CD4-positive, alpha-beta T cell (primary cell): ENCODE measurements around the gene DES. TPM values are rescaled to one million over a fixed set of nuclear protein-coding genes. Genes with fewer than 3 reads are reported as not detected.
"Not testable (repeated sequence)": the region's sequence is repeated elsewhere in the genome, so short reads cannot be mapped to it uniquely, and the experiment has no call there.

Experiments used
- ATAC-seq: fragments of 200-7000 bp; cut with Tn5 transposase; one replicate; pipeline ENCODE4 v1.10.0; 2022; ENCODE audit warnings: mild to moderate bottlenecking; ENCODE audit not compliant: poor library complexity
- CTCF ChIA-PET: fragments of 350-600 bp; sonication (Branson Sonifier 250); formaldehyde crosslinking; loops from one replicate; lab custom pipeline; 2021; ENCODE audit warnings: antibody characterized with exemption, inconsistent platforms; lab: Charles Lee
- POLR2A ChIA-PET: fragments of 350-600 bp; sonication (Branson Sonifier 250); formaldehyde crosslinking; loops from one replicate; lab custom pipeline; 2021; ENCODE audit warnings: antibody characterized with exemption, inconsistent platforms; lab: Charles Lee
- DNase-seq, 14 experiments: peaks; one replicate each; pipeline ENCODE4 v3.0.0-alpha.2; 2013 to 2020; ENCODE audit warnings: mixed read lengths in 2 of 14
- H3K27ac ChIP-seq, 2 donors: one replicate each; pipeline versions ENCODE4 v1.5.1 to v1.7.0; 2013; ENCODE audit warnings: low read length in 2 of 2, low read depth in 1 of 2, mild to moderate bottlenecking in 1 of 2
- H3K27me3 ChIP-seq, 2 experiments: 1 replicate in 1 of 2; 2 replicates in 1 of 2; pipeline versions ENCODE4 v1.6.1 to v1.7.0; 2013; ENCODE audit warnings: low read length in 2 of 2, control low read depth in 1 of 2, mild to moderate bottlenecking in 1 of 2, moderate library complexity in 1 of 2; ENCODE audit not compliant: insufficient read depth in 2 of 2, control insufficient read depth in 1 of 2
- H3K36me3 ChIP-seq: one replicate; pipeline ENCODE4 v1.6.1; 2013; ENCODE audit warnings: low read length, control low read depth; ENCODE audit not compliant: insufficient read depth
- H3K4me1 ChIP-seq: one replicate; pipeline ENCODE4 v1.6.1; 2013; ENCODE audit warnings: low read length, control low read depth; ENCODE audit not compliant: insufficient read depth
- H3K4me3 ChIP-seq: one replicate; pipeline ENCODE4 v1.5.1; 2013; ENCODE audit warnings: mild to moderate bottlenecking, low read length, moderate library complexity
- H3K9me3 ChIP-seq, 2 experiments: 1 replicate in 1 of 2; 2 replicates in 1 of 2; pipeline versions ENCODE4 v1.6.1 to v1.7.0; 2013; ENCODE audit warnings: low read length in 2 of 2, mild to moderate bottlenecking in 2 of 2, control low read depth in 1 of 2, moderate library complexity in 1 of 2; ENCODE audit not compliant: control insufficient read depth in 1 of 2, insufficient read depth in 1 of 2
- H3K27ac Mint-ChIP-seq: one replicate; pipeline ENCODE4 v1.8.0; 2020; ENCODE audit warnings: mixed read lengths
- H3K27me3 Mint-ChIP-seq: one replicate; pipeline ENCODE4 v1.8.0; 2021; ENCODE audit warnings: mixed read lengths
- H3K36me3 Mint-ChIP-seq: one replicate; pipeline ENCODE4 v1.8.0; 2021; ENCODE audit warnings: low read depth, mixed read lengths
- H3K4me1 Mint-ChIP-seq: one replicate; pipeline ENCODE4 v1.8.0; 2021; ENCODE audit warnings: low read depth, mixed read lengths
- H3K4me3 Mint-ChIP-seq: one replicate; pipeline ENCODE4 v1.8.0; 2020; ENCODE audit warnings: mild to moderate bottlenecking, mixed read lengths
- H3K9me3 Mint-ChIP-seq: one replicate; pipeline ENCODE4 v1.8.0; 2020; ENCODE audit warnings: mixed read lengths
- CTCF ChIP-seq: fragments of 200-600 bp; IDR thresholded peaks from one replicate; pipeline ENCODE4 v1.8.0; 2022; ENCODE audit warnings: antibody characterized with exemption, mild to moderate bottlenecking
- intact Hi-C, 2 experiments: fragments of 100-400 bp; cut with DNase I in 1 of 2; cut with micrococcal nuclease in 1 of 2; formaldehyde crosslinking; loops; one replicate each; pipeline versions ENCODE4 v1.15.1 to v1.9.0; 2023 to 2025; cut with DNase I, micrococcal nuclease
- total RNA-seq, 174 experiments: library from RNA in 2 of 174; stranded (reverse) in 2 of 174; gene quantifications; one replicate each; pipeline ENCODE4 v1.2.3 and lab custom pipeline; 2021 to 2026

Gene DES
- total RNA-seq, 2 experiments from 2014 or later, result not detected

DNA sequence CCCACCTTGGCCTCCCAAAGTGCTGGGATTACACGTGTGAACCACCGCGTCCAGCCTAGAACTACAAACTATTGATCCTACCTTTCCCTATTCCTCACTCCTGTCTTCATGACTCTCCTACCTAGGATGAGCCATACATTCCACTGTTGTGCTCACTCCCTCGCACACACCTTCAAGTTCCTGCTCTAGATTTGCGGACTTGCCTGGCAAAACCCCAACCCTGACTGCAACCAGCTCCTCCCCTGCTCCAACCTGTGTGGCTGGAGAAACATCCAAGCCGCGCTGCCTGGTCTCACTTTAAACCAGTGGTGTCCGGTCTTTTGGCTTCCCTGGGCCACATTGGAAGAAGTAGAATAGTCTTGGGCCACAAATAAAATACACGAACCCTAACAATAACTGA, 25.4 kb upstream of the DES start:
- Histone ChIP-seq H3K4me3 (no peak overlapping the region), H3K4me1 (peaks cover 17% of the 10 kb centered on the region), H3K36me3 (no peaks in the 10 kb centered on the region), H3K9me3 (no peaks in the 10 kb centered on the region), H3K27ac (no peak overlapping the region), H3K27me3 (no peaks in the 10 kb centered on the region)
- CTCF ChIA-PET, result interaction anchor here (0.6 to 1.9 kb wide), 3 partner anchors 10 to 137 kb away, joined by 3 to 6 read pairs (median 5); no protein-coding TSS in a partner anchor
- intact Hi-C loops, result loop anchor here in 1 of 2 experiments (2.0 kb wide), 1 partner anchor 108 kb away; no protein-coding TSS in a partner anchor
- Mint-ChIP-seq H3K4me1 (peaks cover 16% of the 10 kb centered on the region), H3K9me3 (no peaks in the 10 kb centered on the region), H3K36me3 (no peaks in the 10 kb centered on the region), H3K27ac (no peak overlapping the region), H3K4me3 (no peak overlapping the region), H3K27me3 (no peaks in the 10 kb centered on the region)
- DNase-seq (no peak), ATAC-seq (no peak)
- no peak for TF ChIP-seq CTCF
- POLR2A ChIA-PET, result no interaction called here

DNA sequence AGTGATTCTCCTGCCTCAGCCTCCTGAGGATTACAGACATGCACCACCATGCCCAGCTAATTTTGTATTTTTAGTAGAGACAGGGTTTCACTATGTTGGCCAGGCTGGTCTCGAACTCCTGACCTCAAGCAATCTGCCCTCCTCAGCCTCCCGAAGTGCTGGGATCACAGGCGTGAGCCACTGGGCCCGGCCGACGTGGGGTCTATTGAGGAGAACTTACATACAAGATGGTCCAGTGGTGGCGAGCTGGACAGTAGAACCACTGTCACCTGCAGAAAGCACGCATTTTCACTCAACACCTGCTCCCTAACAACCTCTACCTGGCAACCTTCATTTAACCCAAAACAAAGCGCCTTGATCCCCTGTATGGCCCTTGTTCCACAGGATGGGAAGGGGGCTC, 23.1 kb upstream of the DES start:
- DNase-seq, H3K27me3 Mint-ChIP-seq, ATAC-seq, H3K27me3 ChIP-seq, H3K27ac Mint-ChIP-seq, H3K36me3 Mint-ChIP-seq, CTCF ChIA-PET, H3K4me3 Mint-ChIP-seq, H3K36me3 ChIP-seq, H3K9me3 ChIP-seq, H3K27ac ChIP-seq, H3K9me3 Mint-ChIP-seq, POLR2A ChIA-PET, intact Hi-C loops, H3K4me3 ChIP-seq: not testable (repeated sequence)
- peaks cover 12% of the 10 kb centered on the region for H3K4me1 ChIP-seq
- peaks cover 11% of the 10 kb centered on the region for H3K4me1 Mint-ChIP-seq

GRCh38 chr2:219395609-219396008, 22.6 kb upstream of the DES start:
- intact Hi-C loops, result no loop called here
- H3K4me3 Mint-ChIP-seq, result no peak overlapping the region
- Histone ChIP-seq H3K27ac (no peak overlapping the region), H3K4me3 (no peak overlapping the region), H3K27me3 (no peaks in the 10 kb centered on the region), H3K9me3 (no peaks in the 10 kb centered on the region), H3K36me3 (no peaks in the 10 kb centered on the region), H3K4me1 (peaks cover 12% of the 10 kb centered on the region)
- POLR2A ChIA-PET, result no interaction called here
- DNase-seq, result no peak
- TF ChIP-seq CTCF, result no peak
- H3K27me3 Mint-ChIP-seq, result no peaks in the 10 kb centered on the region
- no peaks in the 10 kb centered on the region for H3K9me3 Mint-ChIP-seq
- H3K36me3 Mint-ChIP-seq, result no peaks in the 10 kb centered on the region
- CTCF ChIA-PET, result interaction anchor here (1.0 kb wide), 1 partner anchor 134 kb away, joined by 3 read pairs; no protein-coding TSS in a partner anchor
- H3K27ac Mint-ChIP-seq, result no peak overlapping the region
- H3K4me1 Mint-ChIP-seq, result peaks cover 11% of the 10 kb centered on the region
- no peak for ATAC-seq
